GM13976 (cell line): ENCODE data around the gene JAG2.
A peak's percentile ranks its signal among the peaks of the same experiment; 100 is the strongest.

Source experiments
- DNase-seq: peaks from one replicate; pipeline ENCODE4 v3.0.0; 2012; ENCODE audit warnings: low spot score
- in situ Hi-C: fragments of 300-500 bp; cut with MboI; formaldehyde crosslinking; loops from one replicate; pipeline ENCODE4 v1.12.0; 2022; ENCODE audit warnings: low sequenced_read_pairs, mixed read lengths, inconsistent platforms; ENCODE audit not compliant: unreplicated experiment
- TF ChIP-seq, protein P1 (sequence below): IDR thresholded peaks from 2 replicates; pipeline ENCODE4 v1.5.1; 2012; ENCODE audit warnings: borderline replicate concordance, mild to moderate bottlenecking; ENCODE audit not compliant: insufficient read depth; ENCODE audit errors: extremely low read depth, missing control alignments, control extremely low read depth

Gene JAG2

DNA sequence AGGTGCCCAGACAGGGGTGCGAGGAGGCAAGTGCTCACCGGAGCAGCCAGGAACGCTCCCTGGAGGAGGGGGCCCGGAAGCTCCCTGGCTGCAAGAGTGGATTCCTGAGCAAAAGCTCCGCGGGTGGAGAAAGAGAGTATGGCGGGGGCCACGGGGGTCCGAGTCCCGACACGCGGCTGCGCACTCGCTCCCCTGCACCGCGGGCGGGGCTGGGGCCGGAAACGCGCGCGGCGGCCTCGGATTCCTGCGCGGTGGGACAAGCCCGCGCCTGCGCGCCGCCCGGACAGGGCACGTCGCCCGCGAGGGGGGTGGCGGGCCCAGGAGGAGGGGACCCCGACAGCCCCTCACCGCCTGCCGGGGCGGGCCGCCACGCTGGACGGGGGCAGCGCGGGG, 75.5 kb downstream of the JAG2 start:
- DNase-seq, result peak; percentile 81
- in situ Hi-C loops, result no loop called here
- TF ChIP-seq, protein P1, sequence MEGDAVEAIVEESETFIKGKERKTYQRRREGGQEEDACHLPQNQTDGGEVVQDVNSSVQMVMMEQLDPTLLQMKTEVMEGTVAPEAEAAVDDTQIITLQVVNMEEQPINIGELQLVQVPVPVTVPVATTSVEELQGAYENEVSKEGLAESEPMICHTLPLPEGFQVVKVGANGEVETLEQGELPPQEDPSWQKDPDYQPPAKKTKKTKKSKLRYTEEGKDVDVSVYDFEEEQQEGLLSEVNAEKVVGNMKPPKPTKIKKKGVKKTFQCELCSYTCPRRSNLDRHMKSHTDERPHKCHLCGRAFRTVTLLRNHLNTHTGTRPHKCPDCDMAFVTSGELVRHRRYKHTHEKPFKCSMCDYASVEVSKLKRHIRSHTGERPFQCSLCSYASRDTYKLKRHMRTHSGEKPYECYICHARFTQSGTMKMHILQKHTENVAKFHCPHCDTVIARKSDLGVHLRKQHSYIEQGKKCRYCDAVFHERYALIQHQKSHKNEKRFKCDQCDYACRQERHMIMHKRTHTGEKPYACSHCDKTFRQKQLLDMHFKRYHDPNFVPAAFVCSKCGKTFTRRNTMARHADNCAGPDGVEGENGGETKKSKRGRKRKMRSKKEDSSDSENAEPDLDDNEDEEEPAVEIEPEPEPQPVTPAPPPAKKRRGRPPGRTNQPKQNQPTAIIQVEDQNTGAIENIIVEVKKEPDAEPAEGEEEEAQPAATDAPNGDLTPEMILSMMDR, result no peak

DNA sequence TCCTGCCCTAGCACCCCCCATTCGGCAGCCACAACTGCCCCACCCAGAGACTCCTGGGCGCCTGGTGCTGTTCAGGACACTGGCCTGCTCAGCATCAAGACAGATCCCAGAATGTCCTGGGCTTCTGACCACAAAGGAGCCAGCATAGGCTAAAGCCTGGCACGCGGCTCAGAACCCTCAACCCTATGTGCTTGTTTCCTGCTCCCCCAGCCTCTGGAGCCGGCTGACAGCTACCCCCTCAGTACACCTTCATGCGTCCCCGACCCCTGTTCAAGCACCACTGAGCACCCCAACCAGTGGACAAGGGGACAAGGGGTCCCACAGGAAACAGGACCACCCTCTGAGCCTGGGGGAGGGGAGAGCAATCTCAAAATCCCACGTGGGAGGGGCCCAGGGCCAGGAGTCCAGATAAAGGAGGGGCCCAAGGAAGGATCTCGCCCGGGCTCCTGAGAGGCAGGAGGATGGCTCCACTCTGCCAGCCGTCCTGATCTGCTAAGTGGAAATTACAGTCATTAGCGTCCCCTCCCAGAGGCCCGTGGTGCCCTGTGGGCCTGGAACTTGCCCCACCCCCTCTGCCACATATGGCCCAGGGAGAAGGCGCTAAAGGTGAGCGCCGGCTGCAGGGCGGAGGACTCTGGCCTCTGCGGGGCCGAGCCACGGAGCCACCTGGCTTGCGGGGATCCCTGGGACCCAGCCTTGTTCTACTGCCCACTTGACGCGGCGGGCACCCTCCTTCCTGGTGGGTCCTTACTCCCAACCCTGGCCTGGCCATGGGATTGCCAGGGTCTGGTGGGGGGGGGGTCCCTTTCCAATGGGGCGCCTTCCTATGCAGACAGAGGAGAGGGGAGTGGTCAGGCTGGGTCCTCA, 76.2 kb downstream of the JAG2 start:
- peak; percentile 29 for DNase-seq
- in situ Hi-C loops, result no loop called here
- TF ChIP-seq, protein P1, result no peak

DNA sequence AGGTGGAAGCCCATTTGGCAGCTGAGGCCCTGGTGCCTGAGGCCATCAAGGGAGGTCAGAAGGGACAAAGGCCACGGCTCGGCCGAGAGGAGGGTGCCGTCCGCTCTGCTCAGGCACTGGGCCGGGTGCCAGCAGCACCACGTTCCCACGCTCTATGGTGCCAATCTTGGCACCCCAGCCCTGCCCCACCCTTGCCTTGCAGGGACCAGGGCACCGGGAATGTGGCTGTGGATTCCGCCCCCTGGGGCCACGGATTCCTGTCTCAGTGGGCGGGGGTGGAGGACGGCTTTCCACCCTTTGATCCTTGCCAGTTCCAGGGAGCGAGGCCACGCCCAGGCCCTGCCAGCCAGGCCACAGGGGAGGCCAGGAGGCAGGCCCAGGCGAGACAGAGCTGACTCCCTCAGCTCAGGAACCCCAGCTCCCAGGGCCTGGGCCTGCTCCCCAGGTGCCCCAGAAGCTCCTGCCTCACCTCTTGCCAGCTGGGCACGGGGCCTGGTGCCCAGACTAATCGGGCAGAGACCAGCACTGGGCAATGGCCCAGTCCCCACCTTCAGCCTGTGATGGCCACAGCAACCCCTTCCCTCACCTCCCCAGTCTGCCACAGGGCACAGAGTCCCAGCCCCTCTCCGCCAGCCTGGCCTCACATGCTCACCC, 76.9 kb downstream of the JAG2 start:
- TF ChIP-seq, protein P1, result no peak
- DNase-seq, result peak; percentile 26
- in situ Hi-C loops, result no loop called here

DNA sequence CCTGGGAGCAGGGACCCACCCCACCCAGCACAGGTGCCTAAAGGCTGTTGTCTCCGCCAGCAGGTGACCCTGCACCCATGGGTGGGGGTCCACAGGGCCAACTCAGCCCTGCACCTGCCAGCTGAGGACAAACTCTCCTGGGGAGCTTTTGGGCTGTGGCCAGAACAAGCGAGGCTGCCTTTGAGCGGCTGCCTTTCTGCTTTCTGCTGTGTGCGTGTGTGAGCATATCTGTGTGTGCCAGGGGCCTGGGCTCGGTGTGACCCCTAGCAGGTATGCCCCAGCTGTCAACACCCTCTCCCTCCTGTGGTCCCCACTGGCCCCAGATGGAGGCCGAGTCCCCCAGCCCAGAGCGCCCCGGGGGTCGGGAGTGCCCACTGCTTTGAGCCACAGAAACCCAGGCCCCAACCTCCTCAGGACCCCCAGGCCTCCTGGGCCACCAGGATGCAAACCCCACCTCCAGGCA, 77.5 kb downstream of the JAG2 start:
- in situ Hi-C loops, result no loop called here
- TF ChIP-seq, protein P1, result no peak

More for the DNA sequence above, 77.5 kb downstream of the JAG2 start:
- peak; percentile 32 for DNase-seq
